Measurements from ENCODE around the gene LRRK1.

DNA sequence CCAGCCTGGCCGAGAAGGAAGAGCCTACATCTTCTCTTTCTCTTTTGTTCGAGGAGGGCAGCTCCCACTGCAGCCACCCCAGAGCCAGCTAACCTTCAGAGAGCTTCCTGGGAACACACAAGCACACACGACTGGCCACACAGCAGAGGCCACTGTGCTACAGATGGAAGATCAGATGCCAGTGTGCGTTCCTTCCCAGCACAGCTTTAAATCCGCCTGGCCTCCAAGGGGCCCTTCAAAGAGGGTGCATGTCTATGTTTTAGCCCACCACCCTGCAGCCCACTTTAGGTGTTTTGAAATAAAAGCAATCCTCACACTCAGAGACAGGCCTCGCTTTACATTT is 27.2 kb upstream of the LRRK1 start:
- TF ChIP-seq, protein P1, sequence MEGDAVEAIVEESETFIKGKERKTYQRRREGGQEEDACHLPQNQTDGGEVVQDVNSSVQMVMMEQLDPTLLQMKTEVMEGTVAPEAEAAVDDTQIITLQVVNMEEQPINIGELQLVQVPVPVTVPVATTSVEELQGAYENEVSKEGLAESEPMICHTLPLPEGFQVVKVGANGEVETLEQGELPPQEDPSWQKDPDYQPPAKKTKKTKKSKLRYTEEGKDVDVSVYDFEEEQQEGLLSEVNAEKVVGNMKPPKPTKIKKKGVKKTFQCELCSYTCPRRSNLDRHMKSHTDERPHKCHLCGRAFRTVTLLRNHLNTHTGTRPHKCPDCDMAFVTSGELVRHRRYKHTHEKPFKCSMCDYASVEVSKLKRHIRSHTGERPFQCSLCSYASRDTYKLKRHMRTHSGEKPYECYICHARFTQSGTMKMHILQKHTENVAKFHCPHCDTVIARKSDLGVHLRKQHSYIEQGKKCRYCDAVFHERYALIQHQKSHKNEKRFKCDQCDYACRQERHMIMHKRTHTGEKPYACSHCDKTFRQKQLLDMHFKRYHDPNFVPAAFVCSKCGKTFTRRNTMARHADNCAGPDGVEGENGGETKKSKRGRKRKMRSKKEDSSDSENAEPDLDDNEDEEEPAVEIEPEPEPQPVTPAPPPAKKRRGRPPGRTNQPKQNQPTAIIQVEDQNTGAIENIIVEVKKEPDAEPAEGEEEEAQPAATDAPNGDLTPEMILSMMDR (IDR thresholded peaks at IDR 0.05) = no peak
- TF ChIP-seq EZH2 (IDR thresholded peaks at IDR 0.05; ENCODE audit: borderline replicate concordance, insufficient read depth, low read depth, low read length, poor library complexity, severe bottlenecking) = no peak
